ENCODE data around the gene FBRS. TPM values are rescaled to one million over a fixed set of nuclear protein-coding genes. Genes with fewer than 3 reads are reported as not detected.
"Not testable (repeated sequence)": the region's sequence is repeated elsewhere in the genome, so short reads cannot be mapped to it uniquely, and the experiment has no call there.

FBRS gene
- total RNA-seq, result 6.9 and 13.4 TPM in 2 replicates

DNA sequence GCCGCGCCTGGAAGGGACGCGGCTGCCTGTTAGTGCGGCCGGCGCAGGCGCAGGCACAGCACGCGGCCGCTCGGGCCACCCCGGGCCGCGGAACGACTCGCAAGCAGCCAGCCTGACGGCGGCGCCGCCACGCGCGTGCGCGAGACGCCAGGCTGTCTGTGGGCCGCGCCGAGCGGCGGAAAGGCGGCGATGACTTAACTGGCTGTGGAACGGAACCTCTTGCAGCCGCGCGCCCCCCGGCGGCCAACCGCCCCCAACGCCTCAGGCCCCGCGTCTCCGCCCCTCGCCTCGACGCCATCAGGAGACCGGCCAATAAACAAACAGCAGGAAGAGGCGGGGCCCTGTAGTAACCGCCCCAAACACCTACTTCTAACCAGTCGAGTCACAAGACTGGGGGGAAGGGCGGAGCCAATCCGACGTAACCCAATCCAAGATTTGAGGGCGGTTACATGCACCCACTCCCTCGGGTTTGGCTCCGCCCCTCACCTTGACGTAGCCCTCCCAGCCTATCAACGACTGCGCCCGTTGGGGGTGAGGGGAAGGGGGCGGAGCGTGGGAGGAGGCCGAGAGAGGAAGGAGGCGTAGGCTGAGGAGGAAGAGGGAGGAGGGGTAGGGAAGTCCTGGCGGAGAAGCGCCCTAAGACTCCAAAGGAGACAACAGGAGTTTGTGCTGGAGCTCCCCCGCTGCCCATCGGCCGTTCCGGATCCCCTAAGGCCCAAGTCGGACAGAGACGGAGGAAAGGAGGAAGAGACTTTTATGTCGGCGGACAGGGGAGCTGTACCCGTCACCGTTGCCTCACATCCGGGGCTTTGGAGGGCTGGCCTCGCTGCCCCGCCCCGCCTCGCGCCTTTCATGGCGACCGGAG, at the start of gene FBRS:
Gene FBRS, plus strand, starts transcription at position 566 of the 865 bp plus-strand sequence. CDS start 1,088 bp downstream, outside the sequence.
- DNase-seq (ENCODE audit: low read depth in 2 of 2), result peak; percentile 100

DNA sequence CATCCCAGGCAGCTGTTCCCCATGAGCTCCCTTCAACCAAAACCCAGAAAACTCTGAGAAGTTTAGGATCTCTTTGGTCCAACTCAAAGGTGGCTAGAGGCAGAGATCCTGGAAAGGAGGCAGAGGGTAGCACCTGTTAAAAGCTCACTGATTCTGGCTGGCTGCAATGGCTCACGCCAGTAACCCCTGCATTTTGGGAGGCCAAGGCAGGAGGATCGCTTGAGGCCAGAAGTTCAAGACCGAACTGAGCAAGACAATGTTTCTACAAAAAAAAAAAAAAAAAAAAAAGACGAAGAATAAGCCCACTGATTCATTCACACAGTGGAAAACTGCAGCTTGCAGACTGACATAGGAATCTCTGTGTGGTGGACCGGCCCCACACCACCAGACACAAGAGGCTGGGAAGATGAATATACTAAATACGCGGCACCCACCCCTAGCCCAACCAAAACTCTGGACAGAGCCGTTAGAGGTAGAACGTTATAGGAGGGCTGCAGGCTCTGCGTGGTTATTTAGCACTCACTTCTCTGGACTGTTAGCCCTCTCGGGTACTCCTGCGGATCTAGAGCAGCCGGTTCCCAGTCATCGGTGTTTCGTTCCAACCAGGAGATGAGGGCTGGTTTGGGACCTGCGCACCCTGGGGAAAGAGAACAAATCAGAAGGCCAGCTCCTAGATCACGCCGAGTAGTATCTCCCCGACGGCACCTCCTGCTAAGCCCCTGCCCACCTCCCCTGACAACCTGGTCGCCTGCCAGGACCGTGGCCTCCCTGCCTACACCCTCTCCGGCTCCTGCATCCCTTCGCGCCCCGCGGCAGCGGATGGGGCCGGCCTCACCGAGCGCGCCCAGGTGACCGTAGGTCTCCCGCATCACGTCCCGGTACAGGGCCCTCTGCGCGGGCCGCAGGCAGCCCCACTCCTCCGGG, 49.0 kb upstream of the FBRS start:
- DNase-seq (ENCODE audit: low read depth in 2 of 2), result peak in 1 of 2 donors; percentile 40

DNA sequence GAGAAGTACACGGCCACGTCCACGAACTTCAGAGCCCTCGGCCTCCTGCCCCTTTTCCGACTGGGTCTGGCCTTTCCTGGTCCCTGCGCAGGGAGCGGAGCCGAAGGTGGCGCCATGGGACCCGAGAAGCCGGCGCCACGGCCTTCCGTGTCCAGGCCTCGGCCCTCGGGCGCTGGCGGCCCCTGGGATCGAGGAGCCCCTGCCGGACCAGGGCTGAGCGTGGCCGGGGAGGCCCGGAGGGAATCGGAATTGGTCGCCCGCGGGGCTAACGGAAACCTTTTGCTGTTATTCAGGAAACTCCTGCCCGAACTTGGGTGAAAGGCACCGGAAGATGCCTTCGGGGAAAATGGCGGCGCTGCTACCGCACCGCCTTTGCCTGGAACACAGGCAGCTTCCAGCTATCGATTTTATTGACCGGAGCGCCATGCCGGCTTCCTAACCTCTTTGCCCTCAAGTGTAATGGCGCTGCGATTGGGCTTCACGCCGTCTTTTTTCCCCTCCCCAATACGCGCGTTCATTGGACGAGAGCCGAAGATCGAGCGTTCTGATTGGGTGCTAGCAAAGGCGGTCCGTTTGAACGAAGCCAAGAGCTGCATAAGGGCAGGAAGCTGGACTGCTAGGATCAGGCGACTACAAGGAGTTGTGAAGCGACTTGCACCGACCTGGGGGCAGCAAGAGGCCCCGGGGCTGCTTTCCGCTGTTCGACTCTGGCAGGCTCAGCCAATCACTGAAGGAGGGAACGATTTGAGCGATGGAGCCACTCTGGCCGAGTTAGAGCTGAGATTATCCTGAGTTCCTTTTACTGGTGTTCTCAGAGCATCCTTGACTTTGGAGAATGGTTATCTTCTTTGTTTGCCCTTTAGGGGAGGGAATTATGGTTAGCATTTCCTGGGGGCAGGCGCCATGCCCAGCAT, 48.0 kb upstream of the FBRS start, which contains the start of gene ZNF689:
Gene ZNF689, minus strand, starts transcription at position 464 of the 914 bp plus-strand sequence. Its CDS starts 348 bp downstream, at position 116.
- DNase-seq (ENCODE audit: low read depth in 2 of 2), result peak; percentile 95 to 97

DNA sequence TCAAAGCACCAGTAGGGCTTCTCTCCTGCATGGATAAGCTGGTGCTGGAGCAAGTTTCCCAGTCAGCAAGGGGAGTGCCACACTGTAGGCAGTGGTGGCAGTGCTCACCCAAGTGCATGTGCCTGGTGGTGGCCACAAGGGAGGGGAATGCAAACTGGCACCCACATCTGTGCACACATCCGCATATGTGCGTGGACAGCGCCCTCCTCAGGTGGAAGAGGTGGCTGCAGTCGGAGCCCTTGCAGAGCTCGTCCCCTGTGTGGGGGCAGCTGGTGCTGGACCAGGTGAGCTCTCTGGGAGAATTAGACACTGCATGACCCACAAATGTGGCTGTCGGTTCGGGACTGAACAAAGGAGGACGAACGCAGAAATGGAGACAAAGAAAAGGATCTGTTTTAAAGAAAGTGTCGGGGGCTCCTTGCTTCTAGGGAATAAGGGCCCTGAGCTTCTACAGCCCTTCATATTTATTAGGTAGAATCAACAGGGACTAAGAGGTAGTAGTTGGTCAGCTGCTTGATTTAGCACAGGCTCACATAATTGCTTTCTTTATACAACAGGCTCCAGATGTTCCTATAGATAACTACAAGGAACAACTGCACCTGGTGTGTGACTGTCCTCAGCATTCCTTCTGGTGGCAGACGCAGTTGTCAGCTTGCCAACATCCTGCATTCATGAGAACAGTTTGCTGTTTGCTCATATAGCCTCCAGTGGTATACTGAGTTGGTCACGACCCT, 42.7 kb upstream of the FBRS start:
- DNase-seq (ENCODE audit: low read depth in 2 of 2), result peak in 1 of 2 donors; percentile 58

DNA sequence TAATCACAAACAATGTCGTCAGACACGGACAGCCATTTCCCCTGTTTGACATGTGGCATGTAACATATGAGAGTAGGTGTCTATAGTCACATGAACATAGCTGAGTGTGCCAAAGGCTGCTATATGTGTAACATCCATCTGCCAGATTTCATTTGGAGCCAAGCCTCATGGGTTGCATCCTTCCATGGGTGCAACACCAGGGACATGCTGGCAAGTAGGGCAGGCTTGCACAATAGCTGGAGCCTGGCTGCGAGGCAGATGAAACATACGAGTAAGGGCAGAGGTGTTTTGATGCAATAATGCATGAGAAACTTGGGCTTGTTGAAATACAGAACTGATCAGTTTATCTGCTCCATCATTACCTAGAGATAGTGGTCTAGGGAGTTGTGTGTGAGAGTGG, 39.0 kb upstream of the FBRS start:
- DNase-seq (ENCODE audit: low read depth in 2 of 2), result no peak

DNA sequence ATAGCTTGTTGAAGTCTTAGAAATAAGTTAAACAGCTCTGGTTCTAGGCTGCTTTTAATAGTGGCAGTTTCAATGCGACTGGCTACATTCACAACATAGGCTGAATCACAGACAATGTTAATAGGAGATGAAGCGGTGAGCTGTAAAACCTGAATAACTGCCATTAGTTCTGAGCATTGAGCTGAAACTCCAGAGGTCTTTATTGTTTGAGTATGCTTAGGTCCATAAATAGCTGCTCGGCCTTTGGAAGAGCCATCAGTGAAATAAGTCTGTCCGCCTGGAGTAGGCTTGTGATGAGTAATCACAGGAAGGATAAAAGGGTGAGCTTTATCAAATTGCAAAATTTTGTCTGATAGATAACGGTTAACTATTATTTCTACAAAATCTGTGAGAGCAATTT, 38.6 kb upstream of the FBRS start:
- DNase-seq (ENCODE audit: low read depth in 2 of 2), result no peak

DNA sequence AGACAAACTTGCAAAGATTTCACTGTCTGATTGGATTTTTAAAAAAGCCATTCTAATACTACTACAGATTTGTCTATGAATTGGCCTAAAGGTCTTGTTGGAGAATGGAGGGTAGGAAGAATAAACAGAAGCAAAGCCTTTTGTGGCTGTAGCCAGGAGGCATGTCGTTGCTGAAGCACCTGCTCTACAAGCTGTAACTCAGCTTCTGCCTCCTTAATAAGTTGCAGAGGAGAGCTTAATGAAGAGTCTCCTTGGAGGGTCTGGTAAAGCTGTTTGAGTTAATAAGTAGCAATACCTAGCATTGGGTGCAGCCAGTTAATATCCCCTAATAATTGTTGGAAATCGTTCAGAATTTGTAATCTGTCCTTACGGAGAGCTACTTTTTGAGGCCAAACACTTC, 38.1 kb upstream of the FBRS start:
- DNase-seq (ENCODE audit: low read depth in 2 of 2), result no peak

DNA sequence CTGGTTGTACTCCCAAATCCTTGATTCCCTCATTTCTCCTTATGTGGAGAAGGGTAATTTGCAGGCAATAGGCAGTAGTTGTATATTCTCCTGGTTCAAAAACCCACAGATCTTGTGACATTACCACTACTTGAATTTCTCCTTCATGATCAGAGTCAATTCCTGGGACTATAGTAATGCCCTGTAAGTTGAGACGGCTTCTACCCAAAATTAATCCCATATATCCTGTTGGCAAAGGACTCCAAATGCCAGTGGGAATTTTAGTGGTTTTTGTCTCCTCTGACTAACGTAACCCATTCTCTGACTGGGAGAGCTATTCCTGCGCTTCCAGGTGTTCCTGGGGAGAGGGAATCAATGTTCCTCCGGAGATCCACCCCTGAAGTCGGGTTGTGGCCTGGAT, 36.5 kb upstream of the FBRS start:
- no peak for DNase-seq (ENCODE audit: low read depth in 2 of 2)

DNA sequence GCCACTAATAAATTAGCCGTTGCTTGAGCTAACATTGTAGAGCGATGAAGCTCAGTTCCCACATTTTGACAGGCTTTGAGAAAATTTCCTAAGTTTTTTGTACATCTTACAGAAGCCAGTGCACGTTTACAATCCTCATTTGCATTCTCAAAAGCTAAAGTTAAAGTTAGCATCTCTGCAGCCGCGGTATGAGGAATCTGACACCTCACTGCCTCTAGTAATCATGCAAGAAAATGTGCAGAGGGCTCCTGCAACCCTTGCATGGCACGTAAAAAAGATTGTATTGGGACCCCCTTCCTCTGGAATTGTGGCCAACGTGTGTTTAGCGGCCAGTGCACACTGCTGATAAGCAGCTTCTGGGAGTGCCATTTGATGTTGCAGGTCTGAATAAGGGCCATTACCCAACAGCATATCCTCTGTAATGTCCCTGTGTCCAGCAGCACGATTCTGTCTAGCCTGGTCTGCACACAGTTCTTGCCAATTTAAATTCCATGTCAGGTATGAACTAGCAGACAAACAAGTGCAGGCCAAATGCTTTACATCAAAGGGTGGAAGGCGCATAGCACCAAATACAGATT, 35.7 kb upstream of the FBRS start:
- no peak for DNase-seq (ENCODE audit: low read depth in 2 of 2)

DNA sequence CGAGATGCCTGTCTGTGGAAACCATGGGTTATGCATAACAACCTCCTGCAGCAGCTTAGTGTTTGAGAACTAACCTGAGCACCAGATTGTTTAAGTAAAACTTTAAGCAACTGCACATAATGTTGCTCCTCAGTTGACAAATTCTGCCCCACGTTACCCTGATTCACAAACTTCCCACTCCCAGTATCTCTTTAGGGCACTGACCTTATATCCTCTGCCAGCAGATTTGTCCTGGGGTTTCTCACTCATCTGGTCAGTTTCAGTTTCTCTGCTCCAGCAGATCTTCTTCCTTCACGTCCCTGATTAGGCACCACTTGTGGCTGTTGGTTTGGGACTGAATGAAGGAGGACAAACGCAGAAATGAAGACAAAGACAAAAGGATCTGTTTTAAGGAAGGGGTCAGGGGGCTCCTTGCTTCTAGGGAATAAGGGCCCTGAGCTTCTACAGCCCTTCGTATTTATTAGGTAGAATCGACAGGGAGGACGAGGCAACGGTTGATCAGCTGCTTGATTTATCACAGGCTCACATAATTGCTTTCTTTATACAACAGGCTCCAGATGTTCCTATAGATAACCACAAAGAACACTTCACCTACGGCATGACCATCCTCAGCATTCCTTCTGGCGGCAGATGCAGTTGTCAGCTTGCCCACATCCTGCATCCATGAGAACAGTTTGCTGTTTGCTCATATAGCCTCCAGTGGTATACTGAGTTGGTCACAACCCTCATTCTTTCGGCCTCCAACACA, 34.5 kb upstream of the FBRS start:
- DNase-seq (ENCODE audit: low read depth in 2 of 2), result no peak

DNA sequence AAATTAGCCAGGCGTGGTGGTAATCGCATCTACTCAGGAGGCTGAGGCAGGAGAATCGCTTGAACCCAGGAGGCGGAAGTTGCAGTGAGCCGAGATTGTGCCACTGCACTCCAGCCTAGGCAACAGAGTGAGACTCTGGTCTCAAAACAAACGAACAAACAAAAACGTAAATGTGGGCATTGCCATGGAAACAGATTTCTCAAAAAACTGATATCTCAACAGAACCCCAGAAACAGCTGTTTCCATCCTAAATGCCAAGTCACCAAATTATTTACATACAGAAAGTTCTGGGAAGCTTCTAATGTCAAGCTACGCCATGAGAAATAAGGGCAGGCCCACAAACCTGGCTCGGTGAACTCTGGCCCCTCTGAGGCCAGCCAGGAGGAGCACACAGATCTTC, 32.0 kb upstream of the FBRS start:
- no peak for DNase-seq (ENCODE audit: low read depth in 2 of 2)

DNA sequence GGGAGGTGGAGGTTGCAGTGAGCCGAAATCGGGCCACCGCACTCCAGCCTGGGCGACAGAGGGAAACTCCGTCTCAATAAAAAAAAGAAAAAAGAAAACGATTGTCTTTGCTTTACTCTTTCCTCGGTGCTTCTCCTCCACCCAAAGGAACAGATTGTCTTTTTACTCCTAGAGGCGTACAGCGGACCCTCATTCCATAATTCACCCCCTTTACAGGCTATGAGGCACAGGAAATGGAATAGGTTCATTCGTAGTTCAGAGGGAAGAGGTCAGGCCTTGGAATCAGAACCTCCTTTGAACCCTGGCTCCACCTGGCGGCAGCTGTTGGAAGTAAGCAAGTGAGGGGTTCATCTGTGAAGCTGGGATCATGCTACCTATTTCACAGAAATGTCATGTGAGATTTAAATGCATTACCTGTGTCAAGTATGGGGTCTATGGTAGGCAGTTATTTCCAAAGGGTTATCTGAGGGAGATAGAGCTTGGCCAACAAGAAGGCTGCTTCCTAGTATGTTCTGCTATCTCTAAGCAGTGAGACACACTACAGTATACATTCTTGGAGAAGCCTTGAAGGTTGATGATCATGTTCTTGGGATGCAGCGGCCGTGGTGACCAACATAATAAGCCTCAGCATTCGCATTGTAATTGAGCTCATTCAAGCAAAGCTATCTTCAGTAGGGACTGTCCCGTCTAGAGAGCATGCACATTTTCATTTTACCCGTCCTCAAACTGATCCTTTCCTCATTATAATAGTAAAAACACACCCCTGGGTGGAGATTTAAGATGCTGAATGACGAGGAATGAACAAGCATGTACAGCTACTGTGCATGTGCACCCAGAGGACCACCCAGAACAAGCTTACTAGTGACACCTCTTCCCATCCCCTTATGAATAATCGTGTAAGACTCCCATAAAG, 29.3 kb upstream of the FBRS start:
- DNase-seq (ENCODE audit: low read depth in 2 of 2), result peak; percentile 54 to 70

DNA sequence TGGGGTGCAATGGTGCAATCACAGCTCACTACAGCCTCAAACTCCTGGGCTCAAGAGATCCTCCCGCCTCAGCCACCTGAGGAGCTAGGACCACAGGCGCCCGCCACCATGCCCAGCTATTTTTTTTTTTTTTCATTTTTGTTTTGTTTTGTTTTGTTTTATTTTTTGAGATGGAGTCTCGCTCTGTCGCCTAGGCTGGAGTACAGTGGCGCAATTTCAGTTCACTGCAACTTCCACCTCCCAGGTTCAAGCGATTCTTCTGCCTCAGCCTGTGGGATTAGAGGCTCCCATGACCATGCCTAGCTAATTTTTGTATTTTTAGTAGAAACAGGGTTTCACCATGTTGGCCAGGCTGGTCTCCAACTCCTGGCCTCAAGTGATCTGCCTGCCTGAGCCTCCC, 25.8 kb upstream of the FBRS start:
- DNase-seq (ENCODE audit: low read depth in 2 of 2), result not testable (repeated sequence)

DNA sequence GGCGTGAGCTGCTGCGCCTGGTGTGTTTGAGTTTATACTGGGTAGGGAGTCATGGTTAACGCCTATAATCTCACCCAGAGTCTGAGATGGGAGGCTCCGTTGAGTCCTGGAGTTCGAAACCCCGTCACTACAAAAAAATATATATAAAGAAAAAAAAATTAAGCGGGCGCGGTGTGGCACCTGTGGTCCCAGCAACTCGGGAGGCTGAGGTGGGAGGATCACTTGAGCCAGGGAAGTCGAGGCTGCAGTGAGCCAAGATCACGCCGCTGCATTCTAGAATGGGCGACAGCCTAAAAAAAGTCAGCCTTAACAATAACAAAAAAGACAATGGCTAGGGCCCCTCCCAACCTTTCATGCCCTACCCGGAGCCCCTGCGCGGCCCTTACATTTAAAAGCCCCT, 24.7 kb upstream of the FBRS start:
- DNase-seq (ENCODE audit: low read depth in 2 of 2), result no peak

DNA sequence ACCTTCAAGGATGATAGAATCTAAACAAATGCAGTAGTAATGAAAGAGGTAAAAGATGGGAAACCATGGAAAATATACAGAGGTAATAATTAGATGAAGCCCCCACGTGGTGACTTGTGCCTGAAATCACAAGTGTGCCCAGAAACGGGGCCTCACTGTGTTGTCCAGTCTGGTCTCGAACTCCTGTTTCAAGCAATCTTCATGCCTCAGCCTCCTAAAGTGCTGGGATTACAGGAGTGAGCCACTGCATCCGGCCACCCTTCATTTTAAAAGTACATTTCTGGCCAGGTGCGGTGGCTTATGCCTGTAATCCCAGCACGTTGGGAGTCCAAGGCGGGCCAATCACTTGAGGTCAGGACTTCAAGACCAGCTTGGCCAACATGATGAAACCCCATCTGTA, 21.6 kb upstream of the FBRS start:
- DNase-seq (ENCODE audit: low read depth in 2 of 2), result no peak

DNA sequence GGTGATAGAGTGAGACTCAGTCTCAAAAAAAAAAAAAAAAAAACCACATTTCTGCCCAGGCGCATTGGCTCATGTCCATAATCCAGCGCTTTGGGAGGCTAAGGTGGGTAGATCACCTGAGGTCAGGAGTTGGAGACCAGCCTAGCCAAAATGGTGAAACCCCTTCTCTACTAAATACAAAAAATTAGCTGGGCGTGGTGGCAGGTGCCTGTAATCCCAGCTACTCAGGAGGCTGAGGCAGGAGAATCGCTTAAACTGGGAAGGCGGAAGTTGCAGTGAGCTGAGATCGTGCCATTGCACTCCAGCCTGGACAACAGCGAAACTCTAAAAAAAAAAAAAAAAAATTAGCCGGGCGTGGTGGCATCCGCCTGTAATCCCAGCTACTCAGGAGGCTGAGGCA, 21.1 kb upstream of the FBRS start:
- not testable (repeated sequence) for DNase-seq (ENCODE audit: low read depth in 2 of 2)

DNA sequence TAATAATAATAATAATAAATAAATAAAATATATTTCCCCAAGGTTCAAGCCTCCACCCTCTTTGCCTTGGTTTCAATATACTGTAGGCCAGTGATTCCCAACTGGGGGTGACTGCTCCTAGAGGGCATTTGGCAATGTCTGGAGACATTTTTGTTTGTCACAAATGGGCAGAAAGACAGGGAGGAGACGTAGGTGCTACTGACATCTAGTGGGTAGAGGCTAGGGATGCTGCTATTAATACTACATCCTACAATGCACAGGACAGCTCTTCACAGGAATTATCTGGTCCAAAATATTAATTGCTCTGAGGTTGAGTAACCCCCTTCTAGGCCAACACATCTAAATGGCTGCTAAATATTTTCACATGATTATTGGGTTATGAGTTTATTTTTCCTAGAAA, 20.3 kb upstream of the FBRS start:
- DNase-seq (ENCODE audit: low read depth in 2 of 2), result peak in 1 of 2 donors; percentile 58

DNA sequence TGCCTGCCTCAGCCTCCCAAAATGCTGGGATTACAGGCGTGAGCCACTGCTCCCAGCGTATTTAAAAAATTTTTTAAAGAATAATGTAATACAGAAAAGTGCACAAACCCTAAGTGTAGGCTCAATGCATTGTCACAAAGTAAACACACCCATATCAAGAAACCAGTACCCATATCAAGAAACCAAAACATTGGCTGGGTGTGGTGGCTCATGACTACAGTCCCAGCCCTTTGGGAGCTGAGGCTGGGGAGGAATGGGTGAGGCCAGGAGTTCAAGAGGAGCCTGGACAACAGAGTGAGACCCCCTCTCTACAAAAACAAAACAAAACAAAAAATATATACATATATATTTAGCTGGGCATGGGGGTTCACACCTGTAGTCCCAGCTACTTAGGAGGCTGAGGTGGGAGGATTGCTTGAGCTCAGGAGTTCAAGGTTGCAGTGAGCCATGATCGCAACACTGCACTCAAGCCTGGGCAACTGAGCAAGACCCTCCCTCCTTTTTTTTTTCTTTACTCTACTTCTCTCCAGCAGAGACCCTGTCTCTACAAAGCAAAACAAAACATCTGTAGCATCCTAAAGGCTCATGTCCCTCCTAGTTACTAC, 16.8 kb upstream of the FBRS start:
- no peak for DNase-seq (ENCODE audit: low read depth in 2 of 2)

All from dermis microvascular lymphatic vessel endothelial cell (primary cell).